Stimulated activated effector memory CD8-positive, alpha-beta T cell treated with anti-CD3 and anti-CD28 coated beads, Interleukin-12 subunit alpha, Interleukin-12 subunit beta, amount 100 ng/mL, for 72 hours (primary cell): ENCODE measurements around the gene GMPPA.

ENCODE experiments used
- ATAC-seq: fragments of 150-1000 bp; cut with Tn5 transposase; 2 replicates; pipeline ENCODE4 v1.10.0; 2021
- DNase-seq, 2 donors: peaks; one replicate each; pipeline ENCODE4 v3.0.0; 2021 to 2022; ENCODE audit warnings: low spot score in 2 of 2
- H3K27ac Mint-ChIP-seq: one replicate; pipeline ENCODE4 v1.8.0; 2022; ENCODE audit warnings: mild to moderate bottlenecking, mixed read lengths
- H3K36me3 Mint-ChIP-seq: one replicate; pipeline ENCODE4 v1.8.0; 2022; ENCODE audit warnings: mild to moderate bottlenecking, mixed read lengths
- H3K4me1 Mint-ChIP-seq: one replicate; pipeline ENCODE4 v1.8.0; 2022; ENCODE audit warnings: mixed read lengths
- H3K4me3 Mint-ChIP-seq: one replicate; pipeline ENCODE4 v1.8.0; 2022; ENCODE audit warnings: mild to moderate bottlenecking, mixed read lengths
- H3K9me3 Mint-ChIP-seq: one replicate; pipeline ENCODE4 v1.8.0; 2022; ENCODE audit warnings: mixed read lengths

The GMPPA gene

GRCh38 chr2:219505585-219505984, 6.9 kb downstream of the GMPPA start:
- Mint-ChIP-seq H3K36me3 (peaks cover 53% of the 10 kb centered on the region), H3K27ac (no peak overlapping the region), H3K4me3 (no peak overlapping the region), H3K4me1 (peaks cover 24% of the 10 kb centered on the region), H3K9me3 (no peaks in the 10 kb centered on the region)
- DNase-seq = no peak
- ATAC-seq = no peak

- peaks cover 23% of the 10 kb centered on the region for H3K4me1 Mint-ChIP-seq
- ATAC-seq = no peak
- peaks cover 53% of the 10 kb centered on the region for H3K36me3 Mint-ChIP-seq
- H3K4me3 Mint-ChIP-seq = no peak overlapping the region
- H3K9me3 Mint-ChIP-seq = no peaks in the 10 kb centered on the region
- H3K27ac Mint-ChIP-seq = peak overlapping the region; percentile 40
- DNase-seq = no peak
Observed at GRCh38 chr2:219506153-219506801, 7.6 kb downstream of the GMPPA start.

- no peaks in the 10 kb centered on the region for H3K9me3 Mint-ChIP-seq
- no peak for DNase-seq
- no peak overlapping the region for H3K4me3 Mint-ChIP-seq
- peaks cover 17% of the 10 kb centered on the region for H3K4me1 Mint-ChIP-seq
- H3K36me3 Mint-ChIP-seq = peaks cover 53% of the 10 kb centered on the region
- peak overlapping the region; percentile 40 for H3K27ac Mint-ChIP-seq
- ATAC-seq = no peak
Observed at GRCh38 chr2:219506802-219507526, 8.3 kb downstream of the GMPPA start.

- H3K4me3 Mint-ChIP-seq = no peak overlapping the region
- peaks cover 49% of the 10 kb centered on the region for H3K36me3 Mint-ChIP-seq
- no peaks in the 10 kb centered on the region for H3K9me3 Mint-ChIP-seq
- no peak overlapping the region for H3K27ac Mint-ChIP-seq
- ATAC-seq (no peak), DNase-seq (no peak)
- H3K4me1 Mint-ChIP-seq = peaks cover 20% of the 10 kb centered on the region
Observed at GRCh38 chr2:219507581-219508443, 9.1 kb downstream of the GMPPA start.

- ATAC-seq (no peak), DNase-seq (no peak)
- H3K4me1 Mint-ChIP-seq = peaks cover 25% of the 10 kb centered on the region
- H3K27ac Mint-ChIP-seq = no peak overlapping the region
- no peak overlapping the region for H3K4me3 Mint-ChIP-seq
- H3K36me3 Mint-ChIP-seq = peaks cover 43% of the 10 kb centered on the region
- H3K9me3 Mint-ChIP-seq = no peaks in the 10 kb centered on the region
Observed at GRCh38 chr2:219508444-219508734, 9.7 kb downstream of the GMPPA start.

GRCh38 chr2:219508971-219509779, 10.5 kb downstream of the GMPPA start:
- no peaks in the 10 kb centered on the region for H3K9me3 Mint-ChIP-seq
- peak overlapping the region; percentile 44 for H3K4me3 Mint-ChIP-seq
- peaks cover 40% of the 10 kb centered on the region for H3K36me3 Mint-ChIP-seq
- peaks cover 33% of the 10 kb centered on the region for H3K4me1 Mint-ChIP-seq
- DNase-seq (no peak), ATAC-seq (peak; percentile 31)
- peak overlapping the region; percentile 34 for H3K27ac Mint-ChIP-seq

- ATAC-seq = peak; percentile 79
- Mint-ChIP-seq H3K27ac (peak overlapping the region; percentile 34), H3K36me3 (peaks cover 33% of the 10 kb centered on the region), H3K4me1 (peaks cover 36% of the 10 kb centered on the region), H3K4me3 (peak overlapping the region; percentile 44), H3K9me3 (no peaks in the 10 kb centered on the region)
- DNase-seq = peak in 1 of 2 donors; percentile 75
Observed at GRCh38 chr2:219509780-219510511, 11.3 kb downstream of the GMPPA start.

- no peak for ATAC-seq
- peak overlapping the region; percentile 44 for H3K4me3 Mint-ChIP-seq
- peaks cover 36% of the 10 kb centered on the region for H3K4me1 Mint-ChIP-seq
- H3K9me3 Mint-ChIP-seq = no peaks in the 10 kb centered on the region
- H3K36me3 Mint-ChIP-seq = peaks cover 26% of the 10 kb centered on the region
- H3K27ac Mint-ChIP-seq = peak overlapping the region; percentile 34
- DNase-seq = no peak
Observed at GRCh38 chr2:219510512-219511135, 11.9 kb downstream of the GMPPA start.

GRCh38 chr2:219511547-219512325, 13.0 kb downstream of the GMPPA start:
- Mint-ChIP-seq H3K27ac (no peak overlapping the region), H3K9me3 (no peaks in the 10 kb centered on the region), H3K4me1 (peaks cover 36% of the 10 kb centered on the region), H3K36me3 (peaks cover 15% of the 10 kb centered on the region), H3K4me3 (no peak overlapping the region)
- ATAC-seq = no peak
- DNase-seq = no peak

- DNase-seq = no peak
Observed at GRCh38 chr2:219512524-219513216, 14.0 kb downstream of the GMPPA start.

GRCh38 chr2:219513787-219514186, 15.1 kb downstream of the GMPPA start:
- no peak for DNase-seq
- no peak for ATAC-seq
- H3K36me3 Mint-ChIP-seq = peaks cover 5% of the 10 kb centered on the region
- H3K9me3 Mint-ChIP-seq = no peaks in the 10 kb centered on the region
- peak overlapping the region; percentile 20 for H3K4me3 Mint-ChIP-seq
- H3K4me1 Mint-ChIP-seq = peaks cover 36% of the 10 kb centered on the region
- peak overlapping the region; percentile 60 for H3K27ac Mint-ChIP-seq

More at GRCh38 chr2:219512524-219513216, 14.0 kb downstream of the GMPPA start:
- H3K9me3 Mint-ChIP-seq = no peaks in the 10 kb centered on the region
- H3K27ac Mint-ChIP-seq = peak overlapping the region; percentile 43
- ATAC-seq = no peak
- no peak overlapping the region for H3K4me3 Mint-ChIP-seq
- H3K4me1 Mint-ChIP-seq = peaks cover 36% of the 10 kb centered on the region
- H3K36me3 Mint-ChIP-seq = peaks cover 5% of the 10 kb centered on the region

GRCh38 chr2:219514196-219514761, 15.6 kb downstream of the GMPPA start, which contains the start of gene ASIC4:
Gene ASIC4, plus strand, starts transcription at chr2:219514482. Its CDS starts 243 bp downstream, at chr2:219514725.
- peak within 1 kb of the TSS; percentile 60 for H3K27ac Mint-ChIP-seq
- no peak for ATAC-seq
- no peak for DNase-seq
- no peaks in the 10 kb centered on the region for H3K9me3 Mint-ChIP-seq
- H3K4me3 Mint-ChIP-seq = peak within 1 kb of the TSS; percentile 20
- H3K36me3 Mint-ChIP-seq = peaks cover 5% of the 10 kb centered on the region
- H3K4me1 Mint-ChIP-seq = peaks cover 36% of the 10 kb centered on the region

GRCh38 chr2:219514836-219515235, 16.1 kb downstream of the GMPPA start:
- Mint-ChIP-seq H3K4me1 (peaks cover 30% of the 10 kb centered on the region), H3K36me3 (no peaks in the 10 kb centered on the region), H3K9me3 (no peaks in the 10 kb centered on the region), H3K27ac (no peak overlapping the region), H3K4me3 (no peak overlapping the region)
- ATAC-seq (no peak), DNase-seq (no peak)
